NT2/D1 (cell line): ENCODE data around the gene ARHGEF11.

ENCODE experiments used
- DNase-seq: peaks from one replicate; pipeline ENCODE4 v3.0.0-alpha.2; 2011; ENCODE audit warnings: low read depth, low spot score
- H3K27me3 ChIP-seq: 2 replicates; pipeline ENCODE4 v1.6.0; 2011; ENCODE audit warnings: mild to moderate bottlenecking; ENCODE audit not compliant: insufficient read length, insufficient read depth
- H3K36me3 ChIP-seq: 2 replicates; pipeline ENCODE4 v1.6.1; 2011; ENCODE audit warnings: mild to moderate bottlenecking, low read length, mixed read lengths; ENCODE audit not compliant: insufficient read depth, insufficient read length
- H3K4me1 ChIP-seq: 2 replicates; pipeline ENCODE4 v1.5.1; 2011; ENCODE audit not compliant: insufficient read depth, insufficient read length
- H3K4me3 ChIP-seq: 2 replicates; pipeline ENCODE4 v1.5.1; 2011; ENCODE audit warnings: low read depth; ENCODE audit not compliant: insufficient read length
- H3K9ac ChIP-seq: 2 replicates; pipeline ENCODE4 v1.6.0; 2011; ENCODE audit warnings: low read depth; ENCODE audit not compliant: insufficient read length
- H3K9me3 ChIP-seq: 2 replicates; pipeline ENCODE4 v1.5.1; 2011; ENCODE audit warnings: mild to moderate bottlenecking, low read length; ENCODE audit not compliant: insufficient read depth
- SUZ12 ChIP-seq: IDR thresholded peaks from 2 replicates; pipeline ENCODE4 v1.6.1; 2011; ENCODE audit not compliant: insufficient read length, insufficient read depth; ENCODE audit errors: extremely low read depth
- YY1 ChIP-seq: IDR thresholded peaks from 2 replicates; pipeline ENCODE4 v1.6.1; 2011; ENCODE audit not compliant: insufficient read length, insufficient read depth
- ZNF274 ChIP-seq: IDR thresholded peaks from 2 replicates; pipeline ENCODE4 v1.6.1; 2011; ENCODE audit warnings: mild to moderate bottlenecking, low read depth, low read length

The ARHGEF11 gene

DNA sequence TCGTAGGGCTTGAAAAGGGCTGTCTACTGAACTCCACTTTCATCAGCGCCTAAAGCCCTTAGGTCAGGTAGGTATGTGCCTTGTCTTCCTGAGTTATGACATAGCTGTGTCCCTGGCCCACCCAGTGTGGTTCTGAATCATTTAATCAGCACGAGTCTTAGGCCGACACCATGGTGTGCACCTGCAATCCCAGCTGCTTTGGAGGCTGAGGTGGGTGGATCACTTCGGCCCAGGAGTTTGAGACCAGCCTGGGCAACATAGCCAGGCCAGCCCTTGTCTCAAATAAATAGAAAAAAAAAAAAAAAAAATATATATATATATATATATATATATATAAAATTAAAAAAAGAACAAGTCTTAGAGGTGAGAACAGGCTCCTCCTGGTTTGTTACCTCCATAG is 109.4 kb downstream of the ARHGEF11 start:
- Histone ChIP-seq H3K4me1 (peaks cover 18% of the 10 kb centered on the region), H3K4me3 (no peak overlapping the region), H3K9me3 (no peaks in the 10 kb centered on the region), H3K27me3 (no peaks in the 10 kb centered on the region), H3K9ac (no peak overlapping the region), H3K36me3 (peaks cover 76% of the 10 kb centered on the region)
- DNase-seq, result no peak
- TF ChIP-seq YY1 (no peak), ZNF274 (no peak), SUZ12 (no peak)

DNA sequence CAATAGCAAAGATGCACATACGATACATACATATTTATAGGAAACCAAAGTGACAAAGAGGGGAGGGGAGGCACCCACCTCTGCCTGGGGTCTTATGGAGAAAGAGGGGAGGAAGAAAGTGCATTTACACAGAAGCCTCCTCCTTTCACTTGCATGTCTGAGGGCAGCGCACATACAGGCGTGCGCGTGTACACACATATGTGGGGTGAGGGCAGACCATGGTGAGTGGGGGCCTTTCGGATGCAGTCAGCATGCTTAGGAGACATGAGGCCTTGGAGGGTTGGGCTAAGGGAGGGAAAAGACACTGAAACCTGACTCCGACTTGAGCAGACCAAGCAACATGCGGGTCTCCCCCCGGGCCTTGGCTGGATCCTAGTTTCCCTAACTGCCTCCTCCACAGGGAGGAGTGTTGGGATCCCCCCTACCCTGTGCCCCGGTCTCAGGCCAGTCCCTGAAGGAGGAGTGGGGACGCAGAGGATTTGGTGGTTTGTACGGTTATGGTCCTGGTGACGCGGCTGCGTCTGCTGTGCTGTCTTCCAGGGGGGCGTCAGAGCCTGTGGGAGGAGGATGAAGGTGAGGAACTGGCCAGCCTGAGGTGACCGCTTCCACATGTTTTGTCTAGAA is 109.9 kb downstream of the ARHGEF11 start:
- Histone ChIP-seq H3K9me3 (no peaks in the 10 kb centered on the region), H3K4me1 (peaks cover 19% of the 10 kb centered on the region), H3K9ac (no peak overlapping the region), H3K27me3 (peaks cover 2% of the 10 kb centered on the region), H3K36me3 (peaks cover 70% of the 10 kb centered on the region), H3K4me3 (no peak overlapping the region)
- DNase-seq, result no peak
- TF ChIP-seq ZNF274 (no peak), SUZ12 (no peak), YY1 (no peak)

DNA sequence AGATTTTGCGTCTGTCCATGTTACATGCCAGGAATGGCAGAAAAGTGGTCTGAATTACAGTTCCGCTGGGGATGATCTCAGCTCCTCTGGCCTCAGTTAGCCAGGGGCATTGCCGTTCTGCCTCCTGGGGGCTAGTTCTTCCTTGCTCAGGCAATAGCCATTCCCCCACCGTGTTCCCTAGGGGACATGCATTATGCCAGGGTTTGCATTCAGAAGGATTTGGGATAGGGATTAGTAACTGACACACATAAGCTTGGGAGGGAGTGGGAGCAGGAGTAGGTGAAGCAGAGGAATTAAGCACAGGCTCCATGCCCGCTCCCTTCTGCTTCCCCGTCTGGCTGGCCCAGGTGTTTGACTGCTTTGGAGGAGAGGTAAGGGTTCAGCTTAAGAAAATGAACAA is 112.4 kb downstream of the ARHGEF11 start:
- TF ChIP-seq YY1, result no peak
- H3K4me1 ChIP-seq, result peaks cover 21% of the 10 kb centered on the region
- no peak for DNase-seq

DNA sequence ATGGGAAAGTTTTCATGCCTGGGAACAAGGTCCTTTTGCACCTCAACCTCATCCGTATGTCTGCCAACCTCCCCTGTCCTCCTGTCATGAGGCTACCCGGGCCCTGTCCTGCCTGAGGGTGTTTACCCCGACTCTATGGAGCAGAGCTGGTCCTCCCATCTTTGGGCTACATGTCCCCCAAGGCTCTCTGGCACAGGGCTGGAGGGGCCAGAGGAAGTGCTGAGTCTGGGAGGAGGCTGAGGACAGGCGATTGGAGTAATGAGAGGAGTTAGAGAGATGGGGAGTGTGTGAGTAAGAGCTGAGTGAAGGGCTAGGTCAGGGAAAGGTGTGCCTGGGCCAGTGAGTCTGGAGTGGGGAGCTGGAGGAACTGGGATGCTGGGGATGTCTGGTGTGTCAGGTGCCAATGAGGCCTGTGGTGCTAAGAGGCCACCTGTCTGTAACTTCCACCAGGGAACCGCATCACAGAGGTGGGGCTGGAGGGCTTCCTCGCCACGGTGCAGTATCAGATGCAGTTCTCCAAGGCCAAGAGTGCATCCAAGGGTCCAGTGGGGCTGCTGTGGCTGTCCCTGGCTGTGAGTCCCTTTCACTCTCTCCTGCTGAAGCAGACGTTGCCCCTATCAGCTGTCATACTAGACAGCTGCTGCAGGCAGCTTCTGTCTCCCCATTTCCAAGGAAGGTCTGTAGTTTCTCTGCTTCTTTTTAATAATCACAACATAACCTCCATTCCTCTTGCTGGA is 113.4 kb downstream of the ARHGEF11 start:
- H3K36me3 ChIP-seq, result peaks cover 35% of the 10 kb centered on the region
- peaks cover 28% of the 10 kb centered on the region for H3K27me3 ChIP-seq
- no peak overlapping the region for H3K9ac ChIP-seq
- H3K4me3 ChIP-seq, result no peak overlapping the region
- DNase-seq, result no peak
- TF ChIP-seq YY1 (no peak), SUZ12 (no peak), ZNF274 (no peak)
- H3K9me3 ChIP-seq, result no peaks in the 10 kb centered on the region
- H3K4me1 ChIP-seq, result peaks cover 22% of the 10 kb centered on the region

More for the DNA sequence above, 112.4 kb downstream of the ARHGEF11 start:
- no peak overlapping the region for H3K9ac ChIP-seq
- H3K9me3 ChIP-seq, result no peaks in the 10 kb centered on the region
- H3K36me3 ChIP-seq, result peaks cover 45% of the 10 kb centered on the region
- H3K4me3 ChIP-seq, result no peak overlapping the region
- peaks cover 18% of the 10 kb centered on the region for H3K27me3 ChIP-seq

DNA sequence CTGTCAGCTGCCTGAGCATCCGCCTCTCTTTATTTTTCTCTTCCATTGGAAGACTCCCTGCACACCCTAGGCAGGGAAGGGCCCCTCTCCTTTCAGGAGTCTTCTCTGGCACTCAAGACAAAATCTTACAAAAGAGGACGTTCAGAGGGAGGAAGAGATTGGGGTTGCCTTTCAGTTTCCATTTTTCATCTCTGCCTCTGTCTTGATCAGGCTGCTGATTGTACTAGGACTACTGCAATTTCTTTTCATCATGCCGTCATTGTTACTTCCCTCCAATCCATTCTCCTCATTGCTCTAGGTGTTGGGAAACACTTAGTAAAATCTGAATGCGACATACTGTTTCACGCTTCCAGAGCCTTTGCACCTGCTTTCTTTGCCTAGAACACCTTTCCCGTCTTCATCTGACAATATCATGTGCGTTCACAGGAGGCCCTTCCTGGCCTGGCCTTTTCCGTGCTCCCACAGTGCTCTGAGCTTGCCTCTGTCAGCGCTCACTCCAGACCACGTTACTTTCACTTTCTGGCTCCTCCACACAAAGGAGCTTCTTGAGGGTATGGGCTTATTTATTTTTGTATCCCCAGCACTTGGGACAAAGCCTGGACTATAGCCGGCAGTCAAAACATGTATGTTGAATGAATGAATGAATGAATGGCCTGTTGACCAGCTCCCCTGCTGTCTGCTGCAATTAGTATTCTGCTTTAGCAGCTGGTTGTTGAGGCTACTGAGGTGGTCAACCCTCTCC is 114.2 kb downstream of the ARHGEF11 start:
- Histone ChIP-seq H3K9ac (no peak overlapping the region), H3K9me3 (no peaks in the 10 kb centered on the region), H3K36me3 (peaks cover 28% of the 10 kb centered on the region), H3K4me1 (peaks cover 24% of the 10 kb centered on the region), H3K27me3 (peaks cover 35% of the 10 kb centered on the region), H3K4me3 (no peak overlapping the region)
- TF ChIP-seq YY1 (no peak), ZNF274 (no peak), SUZ12 (no peak)
- DNase-seq, result no peak

DNA sequence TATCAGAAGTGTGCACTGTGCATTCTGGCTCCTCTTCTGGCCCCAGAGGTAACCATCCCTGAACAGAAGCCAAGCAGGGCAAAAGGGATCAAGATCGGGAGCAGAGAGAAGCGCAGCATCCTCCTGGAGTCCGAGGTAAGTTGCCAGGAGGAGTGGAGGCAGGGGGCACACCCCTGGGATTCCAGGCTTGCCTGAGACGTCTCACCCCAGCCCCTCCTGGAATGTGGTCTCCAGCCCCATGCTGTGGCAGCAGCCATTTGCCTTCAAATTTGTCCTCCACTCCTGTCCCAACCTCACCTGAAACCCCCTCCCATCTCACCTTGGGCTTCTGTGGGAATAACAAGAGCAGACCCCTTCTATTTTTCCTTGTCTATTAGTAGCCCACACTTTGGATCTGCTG is 115.1 kb downstream of the ARHGEF11 start:
- Histone ChIP-seq H3K4me1 (peaks cover 20% of the 10 kb centered on the region), H3K9me3 (no peaks in the 10 kb centered on the region), H3K4me3 (no peak overlapping the region), H3K9ac (no peak overlapping the region), H3K36me3 (peaks cover 20% of the 10 kb centered on the region), H3K27me3 (peaks cover 44% of the 10 kb centered on the region)
- DNase-seq, result no peak
- TF ChIP-seq SUZ12 (no peak), ZNF274 (no peak)

DNA sequence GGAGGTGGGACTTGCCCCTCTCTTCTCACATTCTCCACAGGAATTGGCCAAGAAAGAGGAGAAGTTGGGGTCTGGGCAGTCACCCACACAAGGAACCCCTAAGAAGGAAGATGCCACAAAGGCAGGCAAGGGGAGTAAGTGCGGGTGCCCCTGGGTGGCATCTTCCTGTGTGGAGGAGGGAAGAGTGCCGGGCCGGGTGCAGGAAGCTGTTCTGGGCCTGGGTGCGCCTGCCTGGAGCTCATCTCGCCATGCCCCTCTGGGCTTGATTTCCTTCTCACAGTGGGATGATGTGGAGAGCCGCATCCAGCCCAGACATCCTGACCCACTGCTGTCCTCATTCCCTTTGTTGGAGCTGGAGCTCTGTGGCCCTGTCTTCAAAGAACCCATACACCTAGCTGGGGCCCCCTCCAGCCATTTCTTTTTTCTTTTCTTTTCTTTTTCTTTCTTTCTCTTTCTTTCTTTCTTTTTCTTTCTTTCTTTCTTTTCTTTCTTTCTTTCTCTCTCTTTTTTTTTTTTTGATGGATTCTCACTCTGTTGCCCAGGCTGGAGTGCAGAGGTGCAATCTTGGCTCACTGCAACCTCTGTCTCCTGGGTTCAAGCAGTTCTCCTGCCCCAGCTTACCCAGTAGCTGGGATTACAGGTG is 115.8 kb downstream of the ARHGEF11 start:
- peaks cover 20% of the 10 kb centered on the region for H3K4me1 ChIP-seq
- TF ChIP-seq ZNF274 (no peak), YY1 (no peak), SUZ12 (no peak)
- no peak for DNase-seq
- no peak overlapping the region for H3K4me3 ChIP-seq
- no peaks in the 10 kb centered on the region for H3K9me3 ChIP-seq
- H3K36me3 ChIP-seq, result peaks cover 13% of the 10 kb centered on the region
- peaks cover 52% of the 10 kb centered on the region for H3K27me3 ChIP-seq
- H3K9ac ChIP-seq, result no peak overlapping the region
